Measurements from ENCODE around the gene NCOA3.
"Not testable (repeated sequence)": the region's sequence is repeated elsewhere in the genome, so short reads cannot be mapped to it uniquely, and the experiment has no call there.

NCOA3 gene

DNA sequence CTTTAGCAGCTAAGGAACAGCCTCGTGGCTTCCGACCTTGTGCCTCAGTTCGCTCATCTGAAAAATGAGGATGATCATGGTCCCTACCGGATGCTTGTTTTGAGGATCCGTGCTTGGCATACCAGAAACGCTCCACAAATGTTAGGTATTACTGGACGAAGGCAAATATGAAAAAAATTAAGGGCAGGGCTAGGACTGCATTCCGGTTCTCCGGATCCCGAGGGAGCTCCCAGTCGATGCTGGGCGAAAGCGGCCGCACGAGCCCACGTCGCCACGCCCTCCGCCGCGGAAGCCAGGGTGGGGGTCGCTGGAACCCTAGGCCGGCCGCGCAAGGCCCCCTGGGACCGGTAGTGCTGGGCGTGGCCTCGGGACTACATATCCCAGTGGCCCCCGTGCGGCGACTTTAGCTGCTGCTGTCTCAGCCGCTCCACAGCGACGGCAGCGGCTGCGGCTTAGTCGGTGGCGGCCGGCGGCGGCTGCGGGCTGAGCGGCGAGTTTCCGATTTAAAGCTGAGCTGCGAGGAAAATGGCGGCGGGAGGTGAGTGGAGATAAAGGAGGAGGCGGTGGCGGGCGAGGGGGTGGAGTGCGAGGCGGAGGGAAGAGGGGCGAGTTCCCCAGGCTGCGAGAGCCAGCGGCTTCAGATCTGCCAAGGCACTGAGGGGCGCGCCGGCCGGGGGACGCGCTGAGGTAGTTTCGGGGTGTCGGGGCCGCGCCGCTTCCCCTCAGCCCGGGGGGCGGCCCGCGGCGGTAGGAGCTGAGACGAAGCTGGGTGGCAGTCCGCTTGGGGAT is at the start of gene NCOA3:
Gene NCOA3 (plus strand): TSS at position 406 of the 789 bp plus-strand sequence. CDS start 120,361 bp downstream, outside the sequence.
- DNase-seq (ENCODE audit: low read depth in 3 of 3): peak; percentile 88 to 96 (median 94)

DNA sequence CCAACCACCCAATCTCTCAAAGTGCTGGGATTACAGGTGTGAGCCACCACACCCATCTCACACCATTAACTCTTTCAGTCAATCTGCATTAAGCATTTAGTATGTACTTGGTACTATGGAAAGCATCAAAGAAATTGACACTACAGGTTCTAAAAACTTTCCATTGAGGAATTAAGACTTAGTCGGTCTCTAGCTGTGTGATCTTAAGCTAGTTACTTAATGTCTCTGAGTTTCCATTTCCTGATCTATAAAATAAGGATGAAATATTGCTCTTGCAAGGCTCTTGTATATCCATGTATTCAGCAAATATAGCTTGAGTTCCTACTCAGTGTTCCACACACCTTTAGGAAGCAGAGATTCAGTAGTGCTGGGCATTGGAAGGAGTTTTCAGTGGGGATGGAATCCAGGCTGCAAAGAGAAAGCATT is 48.9 kb upstream of the NCOA3 start:
- DNase-seq (ENCODE audit: low read depth in 3 of 3): no peak

DNA sequence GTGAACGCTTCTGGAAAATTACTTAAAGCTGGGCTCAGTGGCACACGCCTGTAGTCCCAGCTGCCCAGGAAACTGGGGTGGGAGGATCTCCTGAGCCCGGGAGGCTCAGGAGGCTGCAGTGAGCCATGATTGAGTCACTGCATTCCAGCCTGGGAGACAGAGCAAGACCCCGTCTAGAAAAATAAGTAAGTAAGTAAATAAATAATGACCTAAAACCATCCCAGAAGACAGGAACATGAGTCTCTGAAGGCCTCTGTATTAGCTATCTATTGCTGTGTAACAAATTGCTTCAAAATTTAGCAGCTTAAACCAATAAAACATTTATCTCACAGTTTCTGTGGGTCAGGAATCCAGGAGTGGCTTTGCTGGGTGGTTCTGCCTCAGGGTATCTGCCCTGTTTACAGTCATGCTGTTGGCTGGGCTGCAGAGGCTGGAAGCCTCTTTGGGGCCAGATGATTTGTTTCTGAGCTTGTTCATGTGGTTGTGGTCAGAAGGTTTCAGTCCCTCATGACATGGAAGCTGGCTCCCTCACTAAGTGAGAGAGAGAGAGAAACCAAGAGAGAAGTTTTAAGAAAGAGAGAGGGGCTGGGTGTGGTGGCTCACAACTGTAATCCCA is 48.4 kb upstream of the NCOA3 start:
- peak; percentile 30 to 55 (median 41) for DNase-seq (ENCODE audit: low read depth in 3 of 3)

DNA sequence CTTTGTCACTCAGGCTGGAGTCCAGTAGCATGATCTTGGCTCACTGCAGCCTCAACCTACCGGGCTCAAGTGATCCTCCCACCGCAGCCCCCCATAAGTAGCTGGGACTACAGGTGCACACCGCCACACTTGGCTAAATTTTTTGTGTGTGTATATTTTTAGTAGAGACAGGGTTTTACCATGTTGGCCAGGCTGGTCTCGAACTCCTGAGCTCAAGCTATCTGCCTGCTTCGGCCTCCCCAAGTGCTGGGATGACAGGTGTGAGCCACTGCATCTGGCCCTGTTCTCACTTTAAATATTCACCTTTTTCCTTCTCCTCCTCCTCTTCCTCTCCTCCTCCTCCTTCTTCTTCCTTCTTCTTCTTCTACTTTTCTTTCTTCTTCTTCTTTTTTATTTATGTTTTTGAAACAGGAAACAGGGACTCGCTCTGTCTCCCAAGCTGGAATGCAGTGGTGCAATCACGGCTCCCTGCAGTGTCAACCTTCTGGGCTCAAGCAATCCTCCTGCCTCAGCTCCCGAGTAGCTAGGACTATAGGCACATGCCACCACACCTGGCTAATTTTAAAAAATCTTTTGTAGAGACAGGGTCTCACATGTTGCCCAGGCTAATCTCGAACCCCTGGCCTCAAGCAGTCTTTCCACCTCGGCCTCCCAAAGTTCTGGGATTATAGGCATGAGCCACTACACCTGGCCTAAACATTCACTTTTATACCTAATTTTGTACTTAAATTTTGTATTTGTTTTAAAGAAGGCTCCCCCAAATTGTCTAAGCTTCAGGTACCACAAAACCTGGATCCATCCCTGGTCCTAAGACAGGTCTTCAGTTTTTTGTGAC is 47.2 kb upstream of the NCOA3 start:
- DNase-seq (ENCODE audit: low read depth in 3 of 3): no peak

DNA sequence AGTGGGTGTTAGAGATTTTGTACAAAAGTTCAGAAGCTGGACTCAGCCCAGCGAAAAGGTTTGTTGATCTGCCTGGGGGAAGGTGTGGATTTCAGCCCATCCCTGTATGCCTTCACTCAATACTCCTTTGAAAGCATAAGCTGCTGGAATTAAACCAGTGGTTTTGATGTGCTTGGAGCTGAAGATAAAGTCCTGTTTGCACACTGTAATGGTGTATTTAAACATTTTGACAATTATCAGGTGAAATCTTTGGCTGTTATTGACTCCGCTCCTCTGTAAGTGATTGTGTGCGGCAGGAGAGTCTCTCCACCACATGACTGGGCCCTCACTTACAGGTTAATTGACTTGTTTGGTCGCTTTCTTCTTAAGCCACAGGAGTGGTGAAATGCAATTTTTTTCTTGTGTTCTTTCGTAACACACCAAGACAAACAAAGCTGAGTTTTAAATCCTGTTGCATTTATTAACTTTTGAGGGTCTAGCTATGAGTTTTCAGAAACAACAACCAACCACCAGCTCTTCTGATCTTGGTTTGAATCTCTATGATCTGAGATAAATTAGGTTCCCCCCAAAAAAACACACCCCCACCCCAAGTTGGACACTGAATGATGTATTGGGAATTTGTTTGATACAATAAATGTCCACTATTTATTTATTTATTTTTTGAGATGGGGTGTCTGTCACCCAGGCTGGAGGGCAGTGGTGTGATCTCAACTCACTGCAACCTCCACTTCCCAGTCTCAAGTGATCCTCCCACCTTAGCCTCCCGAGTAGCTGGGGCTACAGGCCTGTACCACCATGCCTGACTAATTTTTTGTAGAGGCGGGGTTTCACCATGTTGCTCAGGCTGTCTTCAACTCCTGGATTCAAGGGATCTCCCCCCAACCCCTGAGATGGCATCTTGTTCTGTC is 46.3 kb upstream of the NCOA3 start:
- DNase-seq (ENCODE audit: low read depth in 3 of 3): no peak

DNA sequence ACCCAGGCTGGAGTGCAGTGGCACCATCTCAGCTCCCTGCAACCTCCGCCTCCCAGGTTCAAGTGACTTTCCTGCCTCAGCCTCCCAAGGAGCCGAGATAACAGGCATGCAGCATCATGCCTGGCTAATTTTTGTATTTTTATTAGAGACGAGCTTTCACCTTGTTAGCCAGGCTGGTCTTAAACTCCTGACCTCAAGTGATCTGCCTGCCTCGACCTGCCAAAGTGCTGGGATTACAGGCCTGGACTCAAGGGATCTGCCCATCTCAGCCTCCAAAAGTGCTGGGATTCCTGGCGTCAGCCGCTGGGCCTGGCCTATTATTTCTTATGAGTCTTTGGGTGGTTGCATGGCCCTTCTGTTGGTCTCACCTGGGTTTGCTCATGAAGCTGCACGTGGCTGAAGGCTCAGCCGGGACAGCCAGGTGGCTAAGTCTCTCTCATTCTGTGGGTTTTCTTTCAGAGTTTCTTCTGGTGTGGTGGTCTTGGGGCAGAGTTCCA is 45.6 kb upstream of the NCOA3 start:
- DNase-seq (ENCODE audit: low read depth in 3 of 3): no peak

DNA sequence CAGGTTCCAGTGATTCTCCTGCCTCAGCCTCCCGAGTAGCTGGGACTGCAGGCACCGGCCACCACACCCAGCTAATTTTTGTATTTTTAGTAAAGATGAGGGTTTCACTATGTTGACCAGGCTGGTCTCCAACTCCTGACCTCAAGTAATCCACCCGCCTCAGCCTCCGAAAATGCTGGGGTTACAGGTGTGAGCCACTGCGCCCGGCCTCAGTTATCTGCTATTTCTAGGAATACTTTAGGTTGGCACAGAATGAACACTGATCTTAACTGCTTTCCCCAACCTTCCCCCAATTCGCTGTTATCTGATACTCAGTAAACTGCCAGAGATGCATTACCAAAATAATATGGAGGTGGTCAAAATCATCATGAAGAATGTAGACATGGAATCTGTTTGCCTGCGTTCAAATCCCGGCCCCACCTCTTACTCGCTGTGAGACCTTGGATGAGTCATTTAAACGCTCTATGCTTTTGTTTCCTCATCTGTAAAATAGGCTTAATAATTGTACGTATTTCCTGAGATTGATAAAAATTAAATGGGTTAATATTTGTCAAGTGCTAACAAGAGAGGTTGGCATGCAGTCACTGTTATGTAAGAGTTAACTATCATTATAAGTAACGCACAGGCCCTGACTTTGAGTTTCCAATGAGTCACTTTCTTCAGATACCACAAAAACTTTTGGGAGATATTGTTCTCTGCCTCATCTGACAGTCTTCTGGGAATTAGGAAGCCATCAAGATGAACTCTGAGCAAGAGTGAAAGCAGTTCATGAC is 44.5 kb upstream of the NCOA3 start:
- DNase-seq (ENCODE audit: low read depth in 3 of 3): no peak

DNA sequence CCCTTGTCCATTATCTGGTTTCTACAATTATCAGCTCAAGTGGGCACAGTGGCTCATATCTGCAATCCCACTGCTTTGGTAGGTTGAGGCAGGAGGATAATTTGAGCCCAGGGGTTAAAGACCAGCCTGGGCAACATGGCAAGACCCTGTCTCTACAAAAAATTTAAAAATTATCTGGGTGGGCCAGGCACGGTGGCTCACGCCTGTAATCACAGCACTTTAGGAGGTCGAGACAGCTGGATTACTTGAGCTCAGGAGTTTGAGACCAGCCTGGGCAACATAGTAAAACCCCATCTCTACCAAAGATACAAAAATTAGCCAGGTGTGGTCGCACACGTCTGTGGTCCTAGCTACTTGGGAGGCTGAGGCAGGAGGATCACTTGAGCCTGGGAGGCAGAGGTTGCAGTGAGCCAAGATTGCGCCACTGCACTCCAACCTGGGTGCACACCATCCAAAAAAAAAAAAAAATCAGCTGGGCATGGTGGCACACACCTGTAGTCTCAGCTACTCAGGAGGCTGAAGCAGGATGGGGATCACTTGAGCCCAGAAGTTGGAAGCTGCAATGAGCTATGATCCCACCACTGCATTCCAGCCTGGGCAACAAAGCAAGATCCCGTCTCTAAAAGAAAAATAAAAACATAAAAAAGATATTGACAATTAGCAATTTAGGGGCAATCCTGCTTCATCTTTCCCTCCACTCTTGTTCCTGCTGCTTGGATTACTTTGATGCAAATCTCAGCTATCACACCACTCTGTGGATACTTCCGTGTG is 43.2 kb upstream of the NCOA3 start:
- not testable (repeated sequence) for DNase-seq (ENCODE audit: low read depth in 3 of 3)

DNA sequence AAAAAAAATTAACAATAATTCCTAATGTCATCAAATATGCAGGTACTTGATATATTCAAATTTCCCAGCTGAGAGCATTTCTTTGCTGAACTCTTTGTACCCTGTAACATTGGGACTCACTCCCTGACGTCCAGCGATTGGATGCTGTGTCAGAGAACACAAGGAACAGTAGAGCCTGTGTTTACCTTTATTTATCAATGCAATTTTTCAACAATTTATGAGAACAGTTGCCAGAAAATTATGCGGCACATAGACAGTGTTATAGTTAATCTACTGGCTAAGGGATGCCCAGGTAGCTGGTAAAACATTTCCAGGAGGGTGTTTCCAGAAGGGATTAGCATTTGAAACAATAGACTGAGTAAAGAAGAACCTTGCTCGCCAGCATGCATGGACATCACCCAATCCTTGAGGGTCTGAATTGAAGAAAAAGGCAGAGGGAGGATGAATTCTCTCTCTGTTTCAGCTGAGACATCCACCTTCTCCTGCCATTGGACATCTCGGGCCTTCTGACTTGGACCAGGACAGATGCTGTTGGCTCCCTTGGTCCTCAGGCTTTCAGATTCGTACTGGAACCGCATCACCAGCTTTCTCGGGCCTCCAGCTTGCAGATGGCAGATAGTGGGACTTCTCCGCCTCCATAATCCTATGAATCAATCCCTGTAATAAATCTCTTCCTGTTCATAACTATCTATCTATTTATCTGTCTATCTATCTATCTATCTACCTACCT is 42.2 kb upstream of the NCOA3 start:
- DNase-seq (ENCODE audit: low read depth in 3 of 3): no peak

DNA sequence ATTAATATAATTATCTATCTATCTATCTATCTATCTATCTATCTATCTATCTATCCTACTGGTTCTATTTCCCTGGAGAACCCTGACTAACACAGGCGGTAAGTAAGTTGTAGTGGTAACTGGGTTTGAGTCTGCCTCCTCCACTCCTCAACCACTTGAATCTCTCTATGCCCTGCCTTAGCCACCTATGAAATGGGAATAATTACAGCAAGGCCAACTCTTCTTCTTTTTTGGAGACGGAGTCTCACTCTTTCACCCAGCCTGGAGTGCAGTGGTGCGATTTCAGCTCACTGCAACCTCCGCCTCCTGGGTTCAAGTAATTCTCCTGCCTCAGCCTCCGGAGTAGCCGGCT is 41.0 kb upstream of the NCOA3 start:
- DNase-seq (ENCODE audit: low read depth in 3 of 3): not testable (repeated sequence)

DNA sequence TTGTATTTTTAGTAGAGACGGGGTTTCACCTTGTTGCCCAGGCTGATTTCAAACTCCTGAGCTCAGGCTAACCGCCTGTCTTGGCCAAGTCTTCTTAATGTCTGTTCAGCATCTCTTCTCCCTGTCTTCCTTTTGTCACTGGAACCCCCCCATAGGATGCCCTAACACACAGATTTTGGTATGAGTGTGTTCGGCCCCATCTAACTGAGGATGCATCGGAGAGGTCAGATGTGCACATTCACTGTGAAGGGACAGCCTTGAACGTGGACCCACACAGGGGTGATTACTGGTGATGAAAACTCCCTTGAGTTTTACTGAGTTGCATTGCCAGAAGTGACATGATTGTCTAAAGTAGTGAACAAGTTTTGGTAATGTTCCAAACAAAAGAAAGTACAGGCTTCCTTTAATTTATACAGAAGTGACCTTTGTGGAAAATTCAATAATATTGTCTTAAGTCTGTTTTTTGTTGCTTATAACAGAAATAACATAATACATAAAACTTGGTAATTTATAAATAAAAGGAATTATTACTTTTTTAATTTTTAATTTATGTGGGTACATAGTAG is 40.5 kb upstream of the NCOA3 start:
- DNase-seq (ENCODE audit: low read depth in 3 of 3): no peak

DNA sequence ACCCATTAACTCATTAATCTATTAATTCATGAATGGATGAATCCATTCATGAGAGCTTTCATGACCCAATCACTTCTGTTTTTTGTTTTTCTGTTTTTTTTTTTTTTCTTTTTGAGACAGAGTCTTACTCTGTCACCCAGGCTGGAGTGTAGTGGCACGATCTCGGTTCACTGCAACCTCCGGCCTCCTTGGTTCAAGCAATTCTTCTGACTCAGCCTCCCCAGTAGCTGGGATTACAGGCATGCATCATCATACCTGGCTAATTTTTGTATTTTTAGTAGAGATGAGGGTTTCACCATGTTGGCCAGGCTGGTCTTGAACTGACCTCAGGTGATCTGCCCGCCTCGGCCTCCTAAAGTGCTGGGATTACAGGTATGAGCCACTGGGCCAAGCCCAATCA is 39.8 kb upstream of the NCOA3 start:
- DNase-seq (ENCODE audit: low read depth in 3 of 3): not testable (repeated sequence)

DNA sequence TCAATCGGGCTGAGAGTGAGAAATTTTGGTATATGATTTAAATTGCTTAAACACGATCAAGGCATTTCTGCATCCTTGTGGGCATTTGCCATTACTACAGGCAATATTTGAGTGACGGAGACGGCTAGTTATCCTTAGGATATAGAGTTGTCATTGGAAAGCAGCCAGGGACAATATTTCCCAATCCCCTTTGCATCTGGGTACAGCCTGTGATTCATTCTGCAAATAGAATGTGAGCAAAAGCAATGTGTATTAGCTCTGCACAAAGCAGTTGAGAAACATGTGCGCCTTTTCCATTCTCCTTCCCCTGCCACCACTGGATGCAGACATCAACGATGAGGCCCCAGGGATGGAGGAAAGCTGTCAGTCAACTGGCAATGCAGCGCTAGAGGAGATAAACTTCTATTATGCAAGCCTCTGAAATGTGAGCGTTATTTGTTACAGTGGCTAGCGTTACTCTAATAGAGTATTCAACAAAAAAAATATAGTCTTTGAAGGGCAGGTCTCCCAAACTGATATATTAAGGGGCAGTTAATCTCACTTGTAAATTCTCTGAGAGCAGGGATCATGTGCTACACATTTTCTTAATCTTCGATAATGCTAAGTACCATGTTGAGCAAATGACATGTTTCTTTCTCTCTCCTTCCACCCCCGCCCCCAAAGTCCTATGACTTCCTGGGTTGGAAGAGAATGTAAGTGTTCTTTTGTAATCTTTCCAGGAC is 37.1 kb upstream of the NCOA3 start:
- DNase-seq (ENCODE audit: low read depth in 3 of 3): no peak

DNA sequence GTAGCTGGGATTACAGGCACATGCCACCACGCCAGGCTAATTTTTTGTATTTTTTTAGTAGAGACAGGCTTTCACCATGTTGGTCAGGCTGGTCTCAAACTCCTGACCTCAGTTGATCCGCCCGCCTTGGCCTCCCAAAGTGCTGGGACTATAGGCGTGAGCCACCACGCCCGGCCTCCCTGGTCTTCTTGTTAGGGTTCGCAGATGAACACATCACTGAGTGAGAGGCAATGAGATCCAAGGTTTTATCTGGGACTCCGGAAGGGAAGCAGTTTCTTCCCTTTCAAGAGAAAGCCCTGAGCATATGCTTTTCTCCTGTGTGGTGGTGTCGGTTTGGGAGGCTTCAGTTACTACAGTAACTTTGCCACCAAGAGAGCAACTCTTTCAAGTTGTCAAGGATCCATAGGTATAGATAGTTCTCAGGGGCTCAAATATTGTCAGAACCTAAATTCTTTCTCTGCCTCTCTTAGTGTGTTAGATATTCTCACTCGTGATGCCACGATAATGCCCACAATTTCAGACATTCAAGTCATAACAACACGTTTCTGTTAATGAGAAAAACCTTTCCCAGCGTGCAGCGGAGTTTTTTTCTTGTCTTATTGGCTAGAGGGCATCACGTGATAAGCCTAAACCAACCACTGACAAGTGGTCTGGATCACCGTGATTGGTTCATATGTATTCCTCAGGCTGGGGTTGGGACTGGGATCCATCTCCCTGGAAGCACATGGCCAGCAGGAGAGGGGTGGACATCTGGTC is 36.2 kb upstream of the NCOA3 start:
- no peak for DNase-seq (ENCODE audit: low read depth in 3 of 3)

DNA sequence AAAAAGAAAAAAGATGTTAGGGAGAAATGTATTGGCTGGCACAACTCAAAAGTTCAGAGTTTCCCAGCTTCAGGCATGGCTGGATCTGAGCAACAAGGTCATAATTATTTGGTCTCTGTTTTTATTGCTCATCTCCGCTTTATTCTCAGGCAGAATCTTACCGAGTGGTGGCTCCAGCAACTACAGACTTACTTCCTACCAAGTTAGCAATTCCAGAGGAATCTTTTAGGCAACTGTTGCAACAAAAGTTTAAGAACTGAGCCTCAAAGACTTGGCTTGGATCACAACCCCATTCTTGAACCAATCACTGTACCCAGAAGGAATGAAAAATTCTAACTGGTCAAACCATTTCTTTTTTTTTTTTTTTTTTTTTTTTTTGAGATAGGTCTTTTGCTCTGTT is 35.5 kb upstream of the NCOA3 start:
- DNase-seq (ENCODE audit: low read depth in 3 of 3): no peak

DNA sequence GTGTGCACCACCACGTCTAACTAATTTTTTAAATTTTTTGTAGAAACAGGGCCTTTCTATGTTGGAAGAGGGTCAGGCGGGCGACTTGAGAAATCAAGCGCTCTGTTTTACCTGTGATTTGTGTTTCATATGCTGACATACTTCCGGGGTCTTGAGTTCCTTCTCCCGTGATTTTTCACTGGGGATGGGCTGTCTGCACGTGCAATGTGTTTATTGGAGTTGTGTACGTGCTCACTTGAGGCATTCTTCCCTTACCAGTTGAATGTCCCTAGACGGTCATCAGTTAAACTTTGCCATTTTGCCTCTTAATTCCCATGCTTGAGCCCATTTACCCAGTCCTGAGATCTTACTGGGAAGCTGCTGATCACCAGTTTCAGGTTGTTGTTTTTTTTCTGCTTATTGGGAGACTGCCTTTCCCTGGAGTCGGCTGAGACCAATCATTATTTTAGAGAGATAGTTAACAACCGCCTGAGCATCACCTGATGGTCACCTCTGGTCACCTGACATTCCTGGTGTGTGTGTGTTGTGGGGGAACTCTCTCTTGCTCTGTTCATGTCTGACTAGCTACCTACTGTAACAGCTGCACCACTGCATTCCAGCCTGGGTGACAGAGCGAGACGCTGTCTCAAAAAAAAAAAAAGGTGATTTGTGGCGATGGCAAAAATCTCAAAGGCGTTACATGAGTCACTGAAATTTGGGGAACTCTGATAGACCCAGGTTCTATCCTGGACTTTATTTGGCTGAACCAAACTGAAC is 34.8 kb upstream of the NCOA3 start:
- DNase-seq (ENCODE audit: low read depth in 3 of 3): no peak
